Fibroblast of the aortic adventitia (primary cell): ENCODE measurements around the gene PDE6B. TPM values are rescaled to one million over a fixed set of nuclear protein-coding genes. Genes with fewer than 3 reads are reported as not detected.
A peak's percentile ranks its signal among the peaks of the same experiment; 100 is the strongest.

Source experiments
- DNase-seq: peaks from one replicate; pipeline ENCODE4 v3.0.0-alpha.2; 2010; ENCODE audit warnings: low read depth
- H3K4me3 ChIP-seq: 2 replicates; pipeline ENCODE4 v1.5.1; 2011; ENCODE audit warnings: low read depth, mild to moderate bottlenecking, control low read depth, low read length, moderate library complexity
- CTCF ChIP-seq: IDR thresholded peaks from 2 replicates; pipeline ENCODE4 v1.5.1; 2011; ENCODE audit warnings: mild to moderate bottlenecking, low read length, control low read depth, inconsistent platforms; ENCODE audit not compliant: insufficient read depth
- total RNA-seq: library from RNA; depleted of rRNA; stranded (reverse); fragments of >200 nt; gene quantifications from 2 replicates; pipeline ENCODE4 v1.2.3, GENCODE V29; 2012; ENCODE audit warnings: low replicate concordance

The PDE6B gene
- total RNA-seq, 1 donor, result not detected

- no peak for TF ChIP-seq CTCF
- H3K4me3 ChIP-seq, result peak overlapping the region; percentile 78
- DNase-seq, result no peak
Observed at GRCh38 chr4:706834-707598, 81.6 kb downstream of the PDE6B start.

- peak overlapping the region; percentile 25 for H3K4me3 ChIP-seq
- DNase-seq, result no peak
- TF ChIP-seq CTCF, result no peak
Observed at GRCh38 chr4:707929-708630, 82.7 kb downstream of the PDE6B start.

GRCh38 chr4:708631-708933, 83.2 kb downstream of the PDE6B start:
- DNase-seq, result no peak
- TF ChIP-seq CTCF, result no peak
- peak overlapping the region; percentile 25 for H3K4me3 ChIP-seq

GRCh38 chr4:709348-709747, 84.0 kb downstream of the PDE6B start:
- no peak for TF ChIP-seq CTCF
- no peak for DNase-seq
- no peak overlapping the region for H3K4me3 ChIP-seq

GRCh38 chr4:710116-710515, 84.7 kb downstream of the PDE6B start:
- DNase-seq, result no peak
- H3K4me3 ChIP-seq, result no peak overlapping the region
- TF ChIP-seq CTCF, result no peak

GRCh38 chr4:710916-711315, 85.5 kb downstream of the PDE6B start:
- no peak for DNase-seq
- no peak overlapping the region for H3K4me3 ChIP-seq
- TF ChIP-seq CTCF, result no peak
